Thymus (tissue), 11 donors: ENCODE data around the gene UVSSA. TPM values are rescaled to one million over a fixed set of nuclear protein-coding genes. Genes with fewer than 3 reads are reported as not detected.

Experiments
- DNase-seq, 9 donors: peaks; one replicate each; pipeline ENCODE4 v3.0.0-alpha.2; 2013; ENCODE audit warnings: low spot score in 9 of 9, low read depth in 6 of 9, missing footprints in 1 of 9
- H3K27ac ChIP-seq, 2 donors: one replicate each; pipeline ENCODE4 v1.5.1; 2013; ENCODE audit warnings: control low read depth in 1 of 2, low read depth in 1 of 2, low read length in 1 of 2, mild to moderate bottlenecking in 1 of 2, moderate library complexity in 1 of 2
- H3K27me3 ChIP-seq, 2 donors: one replicate each; pipeline ENCODE4 v1.5.1; 2013; ENCODE audit warnings: low read length in 1 of 2; ENCODE audit not compliant: control insufficient read depth in 2 of 2, insufficient read depth in 1 of 2
- H3K36me3 ChIP-seq, 2 donors: one replicate each; pipeline ENCODE4 v1.5.1; 2013; ENCODE audit warnings: low read length in 1 of 2, mild to moderate bottlenecking in 1 of 2, moderate library complexity in 1 of 2; ENCODE audit not compliant: control insufficient read depth in 2 of 2, insufficient read depth in 2 of 2
- H3K4me1 ChIP-seq, 2 donors: one replicate each; pipeline ENCODE4 v1.5.1; 2013; ENCODE audit warnings: low read length in 2 of 2; ENCODE audit not compliant: control insufficient read depth in 2 of 2, insufficient read depth in 2 of 2
- H3K4me3 ChIP-seq, 2 donors: one replicate each; pipeline ENCODE4 v1.5.1; 2013; ENCODE audit warnings: low read length in 2 of 2, control low read depth in 1 of 2, mild to moderate bottlenecking in 1 of 2
- H3K9me3 ChIP-seq, 2 donors: one replicate each; pipeline ENCODE4 v1.5.1; 2013; ENCODE audit warnings: low read length in 1 of 2, mild to moderate bottlenecking in 1 of 2; ENCODE audit not compliant: control insufficient read depth in 2 of 2, insufficient read depth in 1 of 2
- WGBS: extraction: QIAGEN DNeasy Blood & Tissue Kit; methylation state at CpG from one replicate; pipeline ENCODE4 v1.1.7; 2013; 5-methylcytosine and 5-hydroxymethylcytosine counted together
- polyA plus RNA-seq: library from polyadenylated mRNA; stranded (reverse); fragments of 200-250 nt; gene quantifications from one replicate; pipeline ENCODE4 v1.2.3, GENCODE V29; 2013
- total RNA-seq: library from RNA; stranded (reverse); fragments of 120-200 nt; gene quantifications from one replicate; pipeline ENCODE4 v1.2.4, GENCODE V29; 2013
- donor health status: healthy.

UVSSA gene
- total and polyA plus RNA-seq, 2 donors: 3.9 to 15.4 TPM

DNA sequence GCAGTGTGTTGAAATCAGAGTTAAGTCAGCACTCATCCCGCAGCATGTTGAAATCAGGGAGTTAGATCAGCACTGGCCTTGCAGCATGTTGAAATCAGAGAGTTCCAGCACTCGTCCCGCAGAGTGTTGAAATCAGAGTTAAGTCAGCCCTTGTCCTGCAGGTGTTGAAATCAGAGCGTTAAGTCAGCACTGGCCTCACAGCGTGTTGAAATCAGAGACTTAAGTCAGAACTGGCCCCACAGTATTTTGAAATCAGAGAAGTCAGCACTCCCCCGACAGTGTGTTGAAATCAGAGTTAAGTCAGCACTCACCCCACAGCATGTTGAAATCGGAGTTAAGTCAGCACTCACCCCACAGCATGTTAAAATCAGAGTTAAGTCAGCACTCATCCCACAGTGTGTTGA, 10.9 kb upstream of the UVSSA start:
- Histone ChIP-seq H3K27ac (no peak overlapping the region), H3K4me1 (peaks cover 6 to 13% of the 10 kb centered on the region in 2 donors), H3K27me3 (no peaks in the 10 kb centered on the region), H3K4me3 (no peak overlapping the region), H3K36me3 (peaks cover 70 to 80% of the 10 kb centered on the region in 2 donors), H3K9me3 (peaks cover 1 to 4% of the 10 kb centered on the region in 2 donors)
- 96% methylated on average over 7 of the region's 7 CpGs for WGBS
- DNase-seq: no peak

DNA sequence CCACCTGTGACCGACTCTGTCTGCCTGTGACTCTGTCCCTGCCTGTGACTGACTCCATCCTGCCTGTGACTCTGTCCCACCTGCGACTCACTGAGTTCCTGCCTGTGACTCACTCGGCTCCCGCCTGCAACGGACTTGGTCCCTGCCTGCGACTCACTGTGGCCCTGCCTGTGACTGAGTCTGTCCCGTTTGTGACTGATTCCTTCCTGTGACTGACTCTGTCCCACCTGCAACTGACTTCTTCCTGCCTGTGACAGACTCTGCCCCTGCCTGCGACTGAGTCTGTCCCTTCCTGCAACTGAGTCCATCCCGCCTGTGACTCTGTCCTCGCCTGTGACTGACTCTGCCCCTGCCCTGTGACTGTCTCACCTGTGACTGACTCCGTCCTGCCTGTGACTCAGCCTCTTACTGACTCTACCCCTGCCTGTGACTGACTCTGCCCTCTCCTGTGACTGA, 9.6 kb upstream of the UVSSA start:
- 95% methylated on average over 11 of the region's 11 CpGs for WGBS
- no peak overlapping the region for H3K27ac ChIP-seq
- H3K4me3 ChIP-seq: no peak overlapping the region
- H3K4me1 ChIP-seq: peaks cover 0 to under 1% of the 10 kb centered on the region in 2 donors
- H3K9me3 ChIP-seq: peaks cover 1 to 5% of the 10 kb centered on the region in 2 donors
- no peak for DNase-seq
- peaks cover 71 to 78% of the 10 kb centered on the region in 2 donors for H3K36me3 ChIP-seq
- no peaks in the 10 kb centered on the region for H3K27me3 ChIP-seq

DNA sequence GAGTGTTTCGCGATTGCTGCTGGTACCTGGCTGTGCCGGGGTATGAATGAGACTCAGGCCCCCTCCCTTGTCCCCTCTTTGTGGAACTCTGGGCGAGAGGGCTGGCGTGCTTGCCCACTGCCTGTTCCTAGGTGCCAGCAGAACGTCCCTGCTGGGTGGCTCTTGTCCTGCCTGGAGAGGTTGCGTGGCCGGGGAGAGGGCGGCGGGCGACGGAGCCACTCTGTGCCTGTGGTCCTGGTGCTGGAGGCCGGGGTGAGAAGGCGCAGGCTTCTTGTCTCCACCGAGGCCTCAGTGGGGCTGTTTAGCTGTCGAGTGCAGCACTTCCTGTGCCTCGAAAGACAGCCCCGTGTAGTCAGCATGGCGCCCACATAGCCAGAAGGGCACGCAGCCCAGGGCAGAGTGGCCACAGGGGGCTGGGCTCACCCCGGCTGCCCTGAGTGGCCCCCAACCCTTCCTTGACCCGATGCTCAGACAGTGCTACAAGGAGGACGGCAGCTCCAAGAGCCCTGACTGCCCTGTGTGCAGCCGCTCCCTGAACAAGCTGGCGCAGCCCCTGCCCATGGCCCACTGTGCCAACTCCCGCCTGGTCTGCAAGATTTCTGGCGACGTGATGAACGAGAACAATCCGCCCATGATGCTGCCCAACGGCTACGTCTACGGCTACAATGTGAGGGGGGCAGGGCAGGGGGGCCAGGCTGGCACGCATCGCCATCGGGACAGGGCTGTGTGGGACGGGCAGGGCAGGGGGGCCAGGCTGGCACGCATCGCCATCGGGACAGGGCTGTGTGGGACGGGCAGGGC, 8.9 kb upstream of the UVSSA start:
- H3K27ac ChIP-seq: no peak overlapping the region

DNA sequence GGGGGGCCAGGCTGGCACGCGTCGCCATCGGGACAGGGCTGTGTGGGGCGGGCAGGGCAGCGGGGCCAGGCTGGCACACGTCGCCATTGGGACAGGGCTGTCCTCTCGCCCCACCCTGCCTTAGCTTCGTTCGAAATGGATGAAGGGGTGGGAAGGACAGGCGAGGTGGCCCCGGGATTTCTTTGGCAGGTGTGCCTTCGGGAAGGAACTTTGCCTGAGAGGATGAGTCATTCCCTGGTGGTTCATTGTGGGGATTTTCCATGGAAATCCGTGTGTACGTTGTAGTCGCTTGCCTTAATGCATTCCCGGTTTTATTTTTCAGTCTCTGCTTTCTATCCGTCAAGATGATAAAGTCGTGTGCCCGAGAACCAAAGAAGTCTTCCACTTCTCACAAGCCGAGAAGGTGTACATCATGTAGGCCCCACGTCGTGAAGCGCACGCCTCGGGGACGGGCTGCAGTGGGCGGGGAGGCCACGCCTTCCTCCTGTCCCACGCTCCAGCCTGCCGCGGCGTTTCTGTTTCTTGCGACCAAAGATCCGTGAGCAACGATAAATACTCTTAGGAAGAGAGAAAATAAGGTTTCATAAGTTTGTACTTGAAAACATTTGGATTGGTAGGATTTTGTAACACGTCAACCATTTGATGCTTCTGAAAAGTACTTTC, 8.1 kb upstream of the UVSSA start:
- Histone ChIP-seq H3K4me1 (no peaks in the 10 kb centered on the region), H3K9me3 (peaks cover 1 to 5% of the 10 kb centered on the region in 2 donors), H3K27ac (no peak overlapping the region), H3K4me3 (no peak overlapping the region), H3K36me3 (peaks cover 65 to 69% of the 10 kb centered on the region in 2 donors), H3K27me3 (no peaks in the 10 kb centered on the region)
- DNase-seq: no peak
- 98% methylated on average over 38 of the region's 38 CpGs for WGBS

More for the DNA sequence above, 8.9 kb upstream of the UVSSA start:
- Histone ChIP-seq H3K4me3 (no peak overlapping the region), H3K9me3 (peaks cover 1 to 5% of the 10 kb centered on the region in 2 donors), H3K4me1 (no peaks in the 10 kb centered on the region), H3K27me3 (no peaks in the 10 kb centered on the region), H3K36me3 (peaks cover 68 to 72% of the 10 kb centered on the region in 2 donors)
- 99% methylated on average over 41 of the region's 41 CpGs for WGBS
- DNase-seq: no peak

DNA sequence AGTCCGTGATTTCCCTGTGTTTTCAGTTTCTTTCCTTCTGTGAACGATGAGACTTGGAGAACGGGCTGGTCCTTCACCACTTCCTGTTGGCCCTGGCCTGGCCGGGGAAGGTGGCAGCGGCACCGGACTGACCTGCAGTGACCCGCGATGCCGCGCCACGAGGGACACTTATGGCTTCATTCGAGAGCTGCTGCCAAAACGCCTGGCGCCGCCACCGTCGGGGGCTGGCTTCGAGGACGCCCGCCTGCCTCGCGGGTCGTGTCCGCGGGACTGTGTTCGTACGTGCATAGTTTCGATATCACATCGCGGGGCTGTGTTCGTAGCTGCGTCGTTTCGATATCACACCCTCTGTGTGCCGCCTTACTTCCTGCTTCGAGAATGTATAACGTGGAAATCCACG, 7.5 kb upstream of the UVSSA start:
- no peak for DNase-seq
- no peak overlapping the region for H3K27ac ChIP-seq
- WGBS: 98% methylated on average over 38 of the region's 38 CpGs
- no peak overlapping the region for H3K4me3 ChIP-seq
- no peaks in the 10 kb centered on the region for H3K27me3 ChIP-seq
- H3K36me3 ChIP-seq: peaks cover 62 to 63% of the 10 kb centered on the region in 2 donors
- no peaks in the 10 kb centered on the region for H3K4me1 ChIP-seq
- peaks cover 1 to 5% of the 10 kb centered on the region in 2 donors for H3K9me3 ChIP-seq

DNA sequence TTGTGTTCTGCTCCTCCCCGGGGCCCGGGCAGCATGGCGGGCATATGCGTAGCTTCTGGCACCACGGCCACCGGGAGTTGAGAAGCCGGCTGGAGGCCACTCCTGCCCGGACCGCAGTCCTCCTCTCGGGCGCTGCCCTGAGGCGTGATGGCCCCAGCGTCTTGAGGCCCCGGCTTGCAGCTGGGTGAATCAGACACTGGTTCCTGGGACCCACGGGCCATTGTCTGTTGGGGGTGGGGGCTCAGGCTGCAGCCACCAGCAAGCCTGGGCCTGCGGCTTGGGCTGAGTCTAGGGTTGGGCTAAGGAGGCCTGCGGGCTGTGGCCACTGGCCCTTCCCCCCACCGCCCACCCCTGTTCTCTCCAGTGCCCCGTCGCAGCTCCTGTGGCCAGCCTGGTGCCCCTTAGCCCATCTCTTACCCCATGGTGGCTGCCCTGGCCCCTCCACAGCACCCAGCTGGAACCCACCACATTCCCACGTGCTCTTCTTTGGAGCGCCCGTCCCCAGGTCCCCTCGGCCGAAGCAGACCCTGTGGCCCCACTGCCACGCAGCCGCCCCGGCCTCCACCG, 6.7 kb upstream of the UVSSA start:
- no peak overlapping the region for H3K4me3 ChIP-seq
- H3K9me3 ChIP-seq: peaks cover 1 to 5% of the 10 kb centered on the region in 2 donors
- peaks cover 0 to 6% of the 10 kb centered on the region in 2 donors for H3K4me1 ChIP-seq
- H3K27me3 ChIP-seq: no peaks in the 10 kb centered on the region
- no peak overlapping the region for H3K27ac ChIP-seq
- 92% methylated on average over 29 of the region's 29 CpGs for WGBS
- no peak for DNase-seq
- H3K36me3 ChIP-seq: peaks cover 55 to 56% of the 10 kb centered on the region in 2 donors

DNA sequence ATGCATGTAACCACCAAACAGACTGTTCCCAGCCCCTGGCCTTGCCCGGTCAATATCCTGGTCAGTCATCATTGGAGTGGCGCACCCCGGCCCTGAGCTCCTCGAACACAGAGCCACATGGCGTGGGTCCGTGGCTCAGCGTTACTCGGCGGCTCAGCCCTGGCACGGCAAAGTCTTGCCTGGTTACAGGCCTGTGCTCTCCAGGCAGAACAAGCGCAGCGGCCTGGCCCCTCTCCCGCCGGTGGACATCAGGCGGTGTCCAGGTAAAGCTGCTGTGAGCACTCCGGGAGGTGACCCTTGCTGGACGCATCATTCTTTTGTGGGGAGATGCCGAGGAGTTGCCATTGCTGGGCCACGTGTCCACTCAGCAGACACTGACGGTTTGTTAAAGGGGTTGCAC, 6.1 kb upstream of the UVSSA start:
- H3K9me3 ChIP-seq: peaks cover 1 to 5% of the 10 kb centered on the region in 2 donors
- H3K4me3 ChIP-seq: no peak overlapping the region
- no peak overlapping the region for H3K27ac ChIP-seq
- peaks cover 55 to 56% of the 10 kb centered on the region in 2 donors for H3K36me3 ChIP-seq
- 98% methylated on average over 20 of the region's 20 CpGs for WGBS
- H3K4me1 ChIP-seq: peaks cover 0 to 12% of the 10 kb centered on the region in 2 donors
- no peak for DNase-seq
- H3K27me3 ChIP-seq: no peaks in the 10 kb centered on the region

DNA sequence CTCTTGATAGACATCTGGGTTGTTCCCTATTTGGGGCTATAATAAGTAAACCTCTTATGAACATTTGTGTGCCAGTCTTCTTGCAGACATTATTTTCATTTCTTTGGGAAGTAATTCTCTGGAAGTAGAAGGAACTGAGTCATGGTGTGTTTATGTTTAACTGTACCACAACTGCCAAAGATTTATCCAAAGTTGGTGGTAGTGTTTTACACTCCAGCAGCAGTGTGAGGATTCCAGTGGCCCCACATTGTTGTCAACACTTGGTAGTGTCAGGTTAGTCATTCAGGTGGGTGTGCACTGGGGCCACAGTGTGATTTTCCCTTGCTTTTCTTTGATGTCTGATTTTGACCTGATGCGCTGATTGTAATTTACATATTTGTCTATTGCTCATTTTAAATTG, 5.0 kb upstream of the UVSSA start:
- Histone ChIP-seq H3K36me3 (peaks cover 45% of the 10 kb centered on the region in 2 donors), H3K27me3 (no peaks in the 10 kb centered on the region)
- 99% methylated on average over 1 of the region's 1 CpG for WGBS

DNA sequence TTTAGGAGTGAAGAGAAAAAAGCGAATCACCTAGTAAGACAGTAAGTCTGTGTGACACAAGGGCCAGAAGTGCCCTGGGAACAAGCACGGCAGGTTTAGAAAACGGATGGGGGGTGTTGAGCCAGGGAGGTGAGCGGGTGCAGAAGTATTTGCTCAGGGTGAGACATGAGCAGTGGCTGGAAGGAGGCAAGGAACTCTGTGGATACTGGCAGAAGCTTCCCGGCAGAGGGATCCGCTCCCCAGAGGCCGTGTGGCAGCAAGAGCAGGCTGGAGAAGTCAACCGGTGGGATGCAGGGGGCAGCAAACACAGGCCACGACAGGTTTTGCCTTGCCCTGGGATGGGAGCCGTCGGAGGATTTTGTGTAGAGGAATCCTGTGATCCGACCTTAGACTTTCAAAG, 2.3 kb upstream of the UVSSA start:
- Histone ChIP-seq H3K4me3 (no peak overlapping the region), H3K27me3 (no peaks in the 10 kb centered on the region), H3K36me3 (peaks cover 19 to 20% of the 10 kb centered on the region in 2 donors), H3K9me3 (peaks cover 0 to 5% of the 10 kb centered on the region in 2 donors), H3K27ac (no peak overlapping the region), H3K4me1 (peaks cover 7 to 26% of the 10 kb centered on the region in 2 donors)
- 79% methylated on average over 12 of the region's 12 CpGs for WGBS
- DNase-seq: no peak

More for the DNA sequence above, 5.0 kb upstream of the UVSSA start:
- Histone ChIP-seq H3K4me3 (no peak overlapping the region), H3K9me3 (peaks cover 1 to 5% of the 10 kb centered on the region in 2 donors), H3K27ac (no peak overlapping the region), H3K4me1 (peaks cover 0 to 13% of the 10 kb centered on the region in 2 donors)
- DNase-seq: no peak
